Measurements from ENCODE around the gene CPLX1.

The CPLX1 gene

DNA sequence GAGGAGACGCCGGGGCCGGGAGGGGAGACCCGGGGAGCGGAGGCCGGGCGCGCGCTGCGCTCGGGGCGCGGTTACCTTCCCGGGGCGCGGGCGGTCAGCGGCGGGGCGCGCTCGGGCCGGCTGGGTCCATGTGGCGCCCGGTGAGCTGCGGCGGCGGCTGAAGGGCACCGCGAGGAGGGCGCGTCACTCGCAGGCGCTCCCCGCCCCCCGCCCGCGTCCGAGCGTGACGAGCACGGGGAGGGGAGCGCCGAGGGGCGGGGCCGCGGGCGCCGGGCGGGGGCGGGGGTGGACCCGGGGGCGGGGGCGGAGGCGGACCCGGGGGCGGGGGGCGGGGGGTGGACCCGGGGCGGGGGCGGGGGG is at the start of gene CPLX1:
TSS of gene CPLX1 (minus strand) at position 159 of the 360 bp plus-strand sequence. CDS start 1,607 bp downstream, outside the sequence.
- Histone ChIP-seq H3K27me3 (ENCODE audit: control insufficient read depth, insufficient read depth, low read length) (peaks cover 77% of the 10 kb centered on the region), H3K9ac (ENCODE audit: low read length) (no peak within 1 kb of the TSS), H3K4me3 (ENCODE audit: low read length) (no peak within 1 kb of the TSS)

DNA sequence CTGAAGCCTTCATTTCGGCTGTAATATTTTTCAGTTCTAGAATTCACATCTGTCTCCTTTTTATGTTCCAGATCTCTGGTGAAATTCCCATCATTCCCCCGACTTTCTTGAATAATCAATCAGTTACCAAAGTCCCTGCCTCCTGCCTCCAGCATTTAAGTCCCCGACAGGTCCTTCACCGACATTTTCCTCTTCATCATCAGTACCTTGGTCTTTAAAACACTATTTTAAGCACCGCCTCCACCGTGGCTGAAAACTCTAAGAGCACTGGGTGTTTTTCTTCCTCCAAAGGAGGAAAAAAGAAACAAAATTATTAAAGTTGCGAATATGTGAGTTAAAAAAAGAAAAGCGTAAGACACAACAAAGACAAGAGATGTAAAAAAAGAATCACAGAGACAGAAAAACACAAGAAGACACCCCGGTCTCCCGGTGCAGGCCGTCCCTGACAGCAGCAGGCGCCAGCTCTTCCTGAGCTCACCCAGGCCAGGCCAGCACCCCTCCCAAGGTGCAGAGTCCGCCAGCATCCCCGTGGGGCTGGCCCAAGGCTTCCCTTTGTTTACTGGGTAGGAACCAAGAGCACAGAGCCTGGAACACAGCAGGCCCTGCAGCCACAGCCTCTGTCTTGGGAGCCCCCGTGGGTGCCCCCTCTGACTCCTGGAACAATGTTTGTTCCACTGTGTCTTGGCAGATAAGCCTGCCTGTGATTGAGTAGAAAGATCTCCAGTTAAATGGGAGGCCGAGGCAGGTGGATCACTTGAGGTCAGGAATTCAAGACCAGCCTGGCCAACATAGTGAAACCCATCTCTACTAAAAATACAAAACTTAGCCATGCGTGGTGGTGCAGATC is 49.3 kb upstream of the CPLX1 start:
- no peaks in the 10 kb centered on the region for H3K27me3 ChIP-seq (ENCODE audit: control insufficient read depth, insufficient read depth, low read length)
- H3K4me3 ChIP-seq (ENCODE audit: low read length), result no peak overlapping the region
- H3K9me3 ChIP-seq (ENCODE audit: control insufficient read depth, low read length), result no peaks in the 10 kb centered on the region
- H3K36me3 ChIP-seq (ENCODE audit: control insufficient read depth, insufficient read depth, low read length), result peaks cover 7% of the 10 kb centered on the region
- H3K4me1 ChIP-seq (ENCODE audit: control insufficient read depth, insufficient read depth, low read length), result no peaks in the 10 kb centered on the region
- H3K9ac ChIP-seq (ENCODE audit: low read length), result no peak overlapping the region

More for the DNA sequence above, at the start of gene CPLX1:
- Histone ChIP-seq H3K9me3 (ENCODE audit: control insufficient read depth, low read length) (no peaks in the 10 kb centered on the region), H3K4me1 (ENCODE audit: control insufficient read depth, insufficient read depth, low read length) (no peaks in the 10 kb centered on the region), H3K36me3 (ENCODE audit: control insufficient read depth, insufficient read depth, low read length) (no peaks in the 10 kb centered on the region)

DNA sequence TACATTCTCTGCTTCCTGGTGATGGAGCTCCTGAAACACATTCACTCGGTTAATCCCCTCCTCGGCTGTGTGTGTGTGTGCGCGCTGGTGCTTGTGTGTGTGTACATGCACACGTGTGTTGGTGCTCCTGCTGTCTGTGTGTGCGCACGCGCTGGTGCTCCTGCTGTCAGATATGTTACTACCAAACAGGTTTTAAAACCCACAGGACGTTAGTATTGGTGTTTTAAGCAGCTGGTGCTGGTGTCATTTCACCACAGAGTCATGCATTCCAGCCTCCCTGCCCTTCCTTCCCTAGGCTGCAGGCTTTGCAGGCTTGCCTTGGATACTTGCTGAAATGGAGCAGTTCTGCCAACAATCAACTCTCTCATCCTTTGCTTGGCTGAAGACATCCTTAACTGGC is 48.1 kb upstream of the CPLX1 start:
- Histone ChIP-seq H3K27me3 (ENCODE audit: control insufficient read depth, insufficient read depth, low read length) (no peaks in the 10 kb centered on the region), H3K36me3 (ENCODE audit: control insufficient read depth, insufficient read depth, low read length) (peaks cover 7% of the 10 kb centered on the region), H3K9ac (ENCODE audit: low read length) (no peak overlapping the region), H3K4me3 (ENCODE audit: low read length) (no peak overlapping the region), H3K4me1 (ENCODE audit: control insufficient read depth, insufficient read depth, low read length) (no peaks in the 10 kb centered on the region), H3K9me3 (ENCODE audit: control insufficient read depth, low read length) (no peaks in the 10 kb centered on the region)

DNA sequence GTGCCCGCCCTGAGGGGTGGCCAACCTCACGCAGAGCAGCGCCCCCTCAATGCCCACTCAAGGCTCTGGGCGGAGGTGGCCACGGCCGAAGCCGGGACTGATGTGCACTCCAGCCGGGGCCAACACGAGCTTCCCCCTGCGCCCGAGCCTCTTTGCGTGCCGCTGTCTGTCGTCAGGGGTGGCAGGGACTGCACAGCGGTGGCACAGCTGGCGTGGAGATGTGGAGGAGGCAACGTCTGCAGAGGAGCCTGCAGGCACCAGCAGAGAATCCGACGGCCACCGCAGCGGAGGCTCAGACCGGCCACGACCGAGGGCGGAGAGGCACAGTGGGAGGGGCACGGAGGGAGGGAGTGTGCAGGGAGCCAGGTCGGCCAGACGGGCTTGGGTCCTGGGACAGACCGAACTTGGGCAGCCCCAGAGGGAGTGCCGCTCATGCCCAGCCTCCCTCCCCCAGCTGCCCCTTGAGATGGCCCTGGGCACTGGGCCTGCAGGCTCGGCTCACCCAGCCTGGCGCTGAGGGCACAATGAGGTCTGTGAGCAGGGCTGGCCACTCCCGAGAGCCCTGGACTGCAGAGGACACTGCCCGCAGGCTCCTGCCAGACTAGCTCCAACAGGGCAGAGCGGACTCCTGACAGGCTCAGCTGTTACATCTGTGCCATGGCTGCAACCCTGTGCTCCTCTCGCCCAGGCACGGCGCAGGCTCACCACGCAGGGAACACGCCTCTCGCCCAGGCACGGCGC is 46.5 kb upstream of the CPLX1 start:
- no peaks in the 10 kb centered on the region for H3K4me1 ChIP-seq (ENCODE audit: control insufficient read depth, insufficient read depth, low read length)
- H3K9me3 ChIP-seq (ENCODE audit: control insufficient read depth, low read length), result no peaks in the 10 kb centered on the region
- no peak overlapping the region for H3K4me3 ChIP-seq (ENCODE audit: low read length)
- H3K36me3 ChIP-seq (ENCODE audit: control insufficient read depth, insufficient read depth, low read length), result peaks cover 13% of the 10 kb centered on the region
- H3K27me3 ChIP-seq (ENCODE audit: control insufficient read depth, insufficient read depth, low read length), result no peaks in the 10 kb centered on the region
- H3K9ac ChIP-seq (ENCODE audit: low read length), result no peak overlapping the region

DNA sequence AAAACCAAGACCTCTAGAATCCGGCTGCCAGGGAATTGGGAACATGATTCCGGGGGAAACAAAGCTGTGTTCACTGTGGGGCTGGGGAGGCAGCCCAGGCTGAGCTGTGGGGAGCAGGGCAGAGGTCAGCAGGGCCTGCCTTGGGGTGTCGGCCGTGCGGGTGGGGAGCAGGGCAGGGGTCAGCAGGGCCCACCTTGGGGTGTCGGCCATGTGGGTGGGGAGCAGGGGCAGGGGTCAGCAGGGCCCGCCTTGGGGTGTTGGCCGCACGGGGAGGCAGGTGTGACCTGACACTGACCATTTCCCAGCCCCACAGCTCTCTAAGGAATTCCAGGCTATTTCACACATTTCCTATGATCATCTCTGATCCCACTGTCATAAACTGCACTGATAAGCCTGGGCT is 45.6 kb upstream of the CPLX1 start:
- H3K4me3 ChIP-seq (ENCODE audit: low read length), result no peak overlapping the region
- peaks cover 13% of the 10 kb centered on the region for H3K36me3 ChIP-seq (ENCODE audit: control insufficient read depth, insufficient read depth, low read length)
- H3K9ac ChIP-seq (ENCODE audit: low read length), result no peak overlapping the region
- no peaks in the 10 kb centered on the region for H3K9me3 ChIP-seq (ENCODE audit: control insufficient read depth, low read length)
- H3K4me1 ChIP-seq (ENCODE audit: control insufficient read depth, insufficient read depth, low read length), result no peaks in the 10 kb centered on the region
- no peaks in the 10 kb centered on the region for H3K27me3 ChIP-seq (ENCODE audit: control insufficient read depth, insufficient read depth, low read length)

DNA sequence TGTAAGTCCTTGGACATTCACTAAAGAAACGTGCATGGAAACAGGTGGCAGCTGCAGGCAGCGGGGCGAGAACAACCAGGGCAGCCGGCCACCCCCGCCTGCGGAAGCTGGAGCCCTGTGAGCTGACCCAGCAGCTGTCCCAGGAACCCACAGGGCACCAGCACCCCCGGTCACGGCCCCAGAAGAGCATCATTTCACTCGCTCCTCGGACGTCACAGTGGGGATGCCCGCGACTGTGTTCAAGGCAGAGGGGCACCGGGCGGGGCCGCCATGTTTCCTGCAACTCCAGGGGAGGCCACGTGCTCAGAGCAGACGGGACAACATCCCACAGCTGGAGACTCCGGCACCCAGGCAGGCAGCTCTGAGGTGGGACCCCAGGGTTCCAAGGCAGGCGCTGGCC is 45.0 kb upstream of the CPLX1 start:
- no peaks in the 10 kb centered on the region for H3K9me3 ChIP-seq (ENCODE audit: control insufficient read depth, low read length)
- H3K36me3 ChIP-seq (ENCODE audit: control insufficient read depth, insufficient read depth, low read length), result peaks cover 13% of the 10 kb centered on the region
- H3K4me1 ChIP-seq (ENCODE audit: control insufficient read depth, insufficient read depth, low read length), result no peaks in the 10 kb centered on the region
- H3K4me3 ChIP-seq (ENCODE audit: low read length), result no peak overlapping the region
- no peaks in the 10 kb centered on the region for H3K27me3 ChIP-seq (ENCODE audit: control insufficient read depth, insufficient read depth, low read length)
- no peak overlapping the region for H3K9ac ChIP-seq (ENCODE audit: low read length)

DNA sequence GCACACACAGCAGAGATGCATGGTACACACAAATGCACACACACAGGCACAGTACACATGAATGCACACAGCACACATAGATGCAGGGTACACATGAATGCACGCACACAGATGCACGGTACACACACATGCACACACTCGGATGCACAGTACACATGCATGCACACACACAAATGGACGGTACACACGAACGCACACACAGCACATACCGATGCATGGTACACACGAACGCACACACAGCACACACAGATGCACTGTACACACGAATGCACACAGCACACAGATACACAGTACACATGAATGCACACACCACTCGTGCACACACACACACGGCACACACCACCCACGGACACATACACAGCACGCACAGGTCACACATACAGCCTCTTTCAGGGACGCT is 43.8 kb upstream of the CPLX1 start:
- Histone ChIP-seq H3K9ac (ENCODE audit: low read length) (no peak overlapping the region), H3K4me3 (ENCODE audit: low read length) (no peak overlapping the region), H3K27me3 (ENCODE audit: control insufficient read depth, insufficient read depth, low read length) (no peaks in the 10 kb centered on the region), H3K4me1 (ENCODE audit: control insufficient read depth, insufficient read depth, low read length) (no peaks in the 10 kb centered on the region), H3K36me3 (ENCODE audit: control insufficient read depth, insufficient read depth, low read length) (peaks cover 13% of the 10 kb centered on the region), H3K9me3 (ENCODE audit: control insufficient read depth, low read length) (no peaks in the 10 kb centered on the region)

DNA sequence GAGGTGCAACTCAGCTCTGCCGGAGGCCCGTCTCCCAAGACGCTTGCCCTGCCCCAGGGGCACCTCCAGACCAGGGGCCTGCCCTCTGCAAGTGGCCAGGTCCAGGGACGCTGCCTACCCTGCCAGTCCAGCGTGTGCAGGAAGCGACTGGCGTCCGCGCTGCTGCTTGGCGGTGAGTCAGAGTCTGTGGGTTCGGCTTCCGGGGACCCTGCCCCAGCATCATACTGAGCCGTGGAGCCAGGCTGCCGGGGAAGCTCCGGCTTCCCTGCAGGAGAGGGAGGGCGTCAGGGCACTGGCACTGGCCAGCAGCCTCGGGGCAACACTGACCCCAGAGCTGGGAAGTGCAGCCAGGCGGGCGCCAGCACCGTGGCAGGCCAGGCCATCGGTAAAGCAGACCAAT is 42.5 kb upstream of the CPLX1 start:
- no peak overlapping the region for H3K4me3 ChIP-seq (ENCODE audit: low read length)
- no peaks in the 10 kb centered on the region for H3K27me3 ChIP-seq (ENCODE audit: control insufficient read depth, insufficient read depth, low read length)
- no peaks in the 10 kb centered on the region for H3K4me1 ChIP-seq (ENCODE audit: control insufficient read depth, insufficient read depth, low read length)
- no peak overlapping the region for H3K9ac ChIP-seq (ENCODE audit: low read length)
- no peaks in the 10 kb centered on the region for H3K9me3 ChIP-seq (ENCODE audit: control insufficient read depth, low read length)
- H3K36me3 ChIP-seq (ENCODE audit: control insufficient read depth, insufficient read depth, low read length), result peaks cover 6% of the 10 kb centered on the region

DNA sequence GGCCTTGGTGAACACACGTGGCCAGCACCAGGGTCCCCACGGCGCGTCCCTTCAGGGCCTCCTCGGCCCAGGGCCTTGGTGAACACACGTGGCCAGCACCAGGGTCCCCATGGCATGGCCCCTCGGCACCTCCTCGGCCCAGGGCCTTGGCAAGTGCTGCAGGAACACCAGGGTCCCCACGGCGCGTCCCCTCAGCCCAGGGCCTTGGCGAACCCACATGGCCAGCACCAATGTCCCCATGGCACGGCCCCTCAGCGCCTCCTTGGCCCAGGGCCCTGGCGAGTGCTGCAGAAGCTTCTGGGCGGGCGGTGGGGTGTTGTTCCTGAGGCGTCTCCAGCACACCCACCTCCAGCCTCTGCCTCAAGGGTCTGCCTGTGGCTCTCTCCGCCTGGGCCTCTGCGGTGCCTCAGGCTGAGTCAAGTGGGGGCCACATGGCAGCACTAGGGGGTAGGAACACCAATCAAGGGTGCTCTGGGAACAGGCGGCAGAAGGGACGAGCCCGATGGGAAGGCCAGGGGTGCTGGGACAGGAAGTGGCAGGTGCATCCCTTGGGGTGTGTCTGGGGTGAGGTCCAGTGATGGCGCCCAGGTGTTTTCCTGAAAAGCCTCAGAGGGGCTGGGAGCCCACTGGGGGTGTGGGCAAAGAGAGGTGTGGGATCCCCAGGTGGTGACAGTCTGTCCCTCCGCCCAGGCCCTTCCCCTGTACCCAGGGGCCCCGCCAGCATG is 41.8 kb upstream of the CPLX1 start:
- no peak overlapping the region for H3K9ac ChIP-seq (ENCODE audit: low read length)
- H3K36me3 ChIP-seq (ENCODE audit: control insufficient read depth, insufficient read depth, low read length), result peaks cover 6% of the 10 kb centered on the region

DNA sequence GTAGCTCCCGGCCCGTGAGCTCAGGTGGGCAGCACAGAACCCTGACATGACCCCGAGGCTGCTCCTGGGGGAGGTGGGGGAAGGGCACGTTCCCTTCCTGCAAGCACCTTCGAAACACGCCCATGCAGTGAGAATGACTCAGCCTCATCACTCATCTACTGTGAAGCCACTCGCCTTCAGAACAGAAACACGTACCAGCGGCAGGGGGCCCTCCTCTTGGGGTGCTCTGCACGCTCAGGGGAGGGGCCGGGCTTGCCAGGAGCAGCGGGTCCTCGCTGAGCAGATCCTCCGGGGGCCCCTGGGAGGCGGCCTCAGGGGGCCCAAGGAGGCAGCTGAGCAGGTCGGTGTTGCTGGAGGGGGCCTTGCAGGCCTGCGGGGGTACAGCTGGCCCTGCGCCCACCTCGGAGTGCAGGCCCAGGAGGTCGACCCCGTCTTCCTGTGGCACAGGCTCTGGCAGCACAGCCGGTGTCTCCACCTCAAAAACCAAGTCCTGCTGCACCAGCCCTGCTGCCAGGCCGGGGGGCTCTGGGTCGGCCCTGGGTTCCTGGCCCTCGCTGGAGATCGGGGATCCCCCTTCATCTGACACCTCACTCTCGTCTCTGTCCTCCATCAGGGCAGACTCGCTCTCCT is 40.9 kb upstream of the CPLX1 start:
- Histone ChIP-seq H3K4me1 (ENCODE audit: control insufficient read depth, insufficient read depth, low read length) (no peaks in the 10 kb centered on the region), H3K9me3 (ENCODE audit: control insufficient read depth, low read length) (no peaks in the 10 kb centered on the region), H3K9ac (ENCODE audit: low read length) (no peak overlapping the region), H3K27me3 (ENCODE audit: control insufficient read depth, insufficient read depth, low read length) (no peaks in the 10 kb centered on the region), H3K4me3 (ENCODE audit: low read length) (no peak overlapping the region), H3K36me3 (ENCODE audit: control insufficient read depth, insufficient read depth, low read length) (peaks cover 6% of the 10 kb centered on the region)

More for the DNA sequence above, 41.8 kb upstream of the CPLX1 start:
- Histone ChIP-seq H3K4me3 (ENCODE audit: low read length) (no peak overlapping the region), H3K27me3 (ENCODE audit: control insufficient read depth, insufficient read depth, low read length) (no peaks in the 10 kb centered on the region), H3K9me3 (ENCODE audit: control insufficient read depth, low read length) (no peaks in the 10 kb centered on the region), H3K4me1 (ENCODE audit: control insufficient read depth, insufficient read depth, low read length) (no peaks in the 10 kb centered on the region)

DNA sequence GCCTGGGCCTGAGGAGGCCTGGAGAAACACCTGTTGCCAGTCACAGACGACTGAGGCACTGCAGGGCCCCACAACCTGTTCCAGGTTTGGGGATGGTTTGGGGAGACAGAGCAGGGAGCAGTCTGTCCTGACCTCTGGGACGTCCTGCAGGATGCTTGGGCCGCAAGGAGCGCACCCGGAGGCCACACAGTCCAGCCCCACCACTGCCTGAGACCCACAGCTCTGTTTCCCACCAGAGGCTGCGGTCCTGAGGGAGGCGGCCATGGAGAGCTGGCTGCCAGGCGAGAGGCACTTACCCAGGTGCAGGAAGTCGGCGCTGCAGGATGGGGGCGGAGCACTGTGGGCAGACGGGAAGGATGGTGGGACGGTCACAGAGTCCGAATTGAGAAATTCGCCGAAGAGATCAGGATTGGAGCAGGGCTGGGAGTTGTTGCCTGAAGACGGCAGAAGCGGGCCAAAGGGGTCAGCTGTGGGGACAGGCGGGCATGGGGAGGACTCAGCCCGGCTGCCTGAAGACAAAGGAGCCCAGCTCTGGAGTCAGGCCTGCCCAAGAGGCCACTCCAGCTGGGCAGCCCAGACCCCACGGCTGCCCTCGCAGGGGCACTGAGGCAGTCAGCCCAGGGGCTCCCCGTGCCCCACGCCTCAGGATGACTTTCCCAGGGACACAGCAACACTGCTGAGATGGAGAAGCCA is 40.3 kb upstream of the CPLX1 start:
- Histone ChIP-seq H3K9me3 (ENCODE audit: control insufficient read depth, low read length) (no peaks in the 10 kb centered on the region), H3K4me3 (ENCODE audit: low read length) (no peak overlapping the region), H3K9ac (ENCODE audit: low read length) (no peak overlapping the region), H3K27me3 (ENCODE audit: control insufficient read depth, insufficient read depth, low read length) (no peaks in the 10 kb centered on the region), H3K36me3 (ENCODE audit: control insufficient read depth, insufficient read depth, low read length) (peaks cover 6% of the 10 kb centered on the region), H3K4me1 (ENCODE audit: control insufficient read depth, insufficient read depth, low read length) (no peaks in the 10 kb centered on the region)

Data from mucosa of stomach (tissue), 1 donor.